C4-2B (cell line): Measurements from ENCODE around the gene MLXIP.

Experiments
- CTCF ChIP-seq: fragments of 450-650 bp; conservative IDR thresholded peaks from 2 replicates; pipeline ENCODE4 v1.5.1; 2017; ENCODE audit warnings: mild to moderate bottlenecking
- ZFX ChIP-seq: fragments of 450-650 bp; IDR thresholded peaks from 2 replicates; pipeline ENCODE4 v1.6.1; 2017

- TF ChIP-seq CTCF = no peak
- TF ChIP-seq ZFX = no peak
These were observed 6.3 kb upstream of the MLXIP start for GRCh38 chr12:122072031-122072970.
